ENCODE measurements around the gene MPHOSPH9. TPM values are rescaled to one million over a fixed set of nuclear protein-coding genes. Genes with fewer than 3 reads are reported as not detected.

MPHOSPH9 gene
- total RNA-seq, 1 experiment from 2014 or later = 60.5 TPM

DNA sequence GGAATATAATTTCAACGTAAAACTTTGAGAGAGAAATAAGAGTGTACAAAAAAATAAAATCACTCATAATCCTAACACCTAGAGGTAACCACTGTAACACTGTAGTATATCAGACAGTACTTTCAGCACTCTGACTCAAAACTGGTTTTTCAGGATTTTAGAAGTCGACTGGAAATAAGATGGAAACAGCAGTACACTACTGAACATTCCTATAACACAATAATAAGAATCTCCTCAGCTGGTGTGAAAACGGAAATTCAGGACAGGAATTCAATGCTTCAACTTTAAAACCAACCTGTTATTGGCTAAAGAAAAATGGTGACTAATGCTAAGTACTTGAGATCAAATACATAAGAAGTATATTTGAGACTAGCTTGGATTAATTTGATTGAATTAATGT lies 69.7 kb downstream of the MPHOSPH9 start:
- H3K79me1 ChIP-seq (ENCODE audit: insufficient read depth, low read depth, low read length, poor library complexity, severe bottlenecking) = no peaks in the 10 kb centered on the region
- TF ChIP-seq, protein P1, sequence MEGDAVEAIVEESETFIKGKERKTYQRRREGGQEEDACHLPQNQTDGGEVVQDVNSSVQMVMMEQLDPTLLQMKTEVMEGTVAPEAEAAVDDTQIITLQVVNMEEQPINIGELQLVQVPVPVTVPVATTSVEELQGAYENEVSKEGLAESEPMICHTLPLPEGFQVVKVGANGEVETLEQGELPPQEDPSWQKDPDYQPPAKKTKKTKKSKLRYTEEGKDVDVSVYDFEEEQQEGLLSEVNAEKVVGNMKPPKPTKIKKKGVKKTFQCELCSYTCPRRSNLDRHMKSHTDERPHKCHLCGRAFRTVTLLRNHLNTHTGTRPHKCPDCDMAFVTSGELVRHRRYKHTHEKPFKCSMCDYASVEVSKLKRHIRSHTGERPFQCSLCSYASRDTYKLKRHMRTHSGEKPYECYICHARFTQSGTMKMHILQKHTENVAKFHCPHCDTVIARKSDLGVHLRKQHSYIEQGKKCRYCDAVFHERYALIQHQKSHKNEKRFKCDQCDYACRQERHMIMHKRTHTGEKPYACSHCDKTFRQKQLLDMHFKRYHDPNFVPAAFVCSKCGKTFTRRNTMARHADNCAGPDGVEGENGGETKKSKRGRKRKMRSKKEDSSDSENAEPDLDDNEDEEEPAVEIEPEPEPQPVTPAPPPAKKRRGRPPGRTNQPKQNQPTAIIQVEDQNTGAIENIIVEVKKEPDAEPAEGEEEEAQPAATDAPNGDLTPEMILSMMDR (conservative IDR thresholded peaks at IDR 0.05) = no peak
- H3K79me2 ChIP-seq (ENCODE audit: insufficient read depth, low read length) = no peaks in the 10 kb centered on the region
- H4K91ac ChIP-seq (ENCODE audit: insufficient read length, low read depth, low read length) = no peak overlapping the region
- no peak overlapping the region for H3K4ac ChIP-seq (ENCODE audit: low read depth, low read length)
- no peak overlapping the region for H2BK20ac ChIP-seq (ENCODE audit: low read depth, low read length, poor library complexity, severe bottlenecking)
- H3K4me1 ChIP-seq (ENCODE audit: insufficient read depth, low read length) = no peaks in the 10 kb centered on the region; the same call in 1 of the 2 replicates
- H4K20me1 ChIP-seq (ENCODE audit: control insufficient read depth, insufficient read depth, insufficient read length) = no peaks in the 10 kb centered on the region
- no peak overlapping the region for H3K4me2 ChIP-seq (ENCODE audit: insufficient read depth, insufficient read length, low read length)
- H2AFZ ChIP-seq (ENCODE audit: low read length) = no peak overlapping the region
- Mint-ChIP-seq H3K27me3 (ENCODE audit: low read depth) (no peaks in the 10 kb centered on the region), H3K9me3 (no peaks in the 10 kb centered on the region), H3K4me1 (peaks cover 6 to 7% of the 10 kb centered on the region in 2 experiments), H3K4me3 (no peak overlapping the region), H3K27ac (no peak overlapping the region), H3K36me3 (ENCODE audit: insufficient read depth in 1 of 3, low read depth in 3 of 3) (peaks cover 3 to 57% (median 50%) of the 10 kb centered on the region in 3 experiments; a peak in 6 of 7 replicates)
- no peak overlapping the region for H2AK5ac ChIP-seq (ENCODE audit: insufficient read length, low read length)
- H3K27me3 ChIP-seq (ENCODE audit: insufficient read depth, low read length) = no peaks in the 10 kb centered on the region
- H3K27ac ChIP-seq (ENCODE audit: insufficient read length, low read depth, low read length) = no peak overlapping the region
- no peaks in the 10 kb centered on the region for H3K23me2 ChIP-seq (ENCODE audit: insufficient read length, low read depth, low read length, poor library complexity, severe bottlenecking)
- no peak overlapping the region for H3K56ac ChIP-seq (ENCODE audit: insufficient read length, low read depth, low read length)
- no peak overlapping the region for H2BK5ac ChIP-seq (ENCODE audit: insufficient read length, low read length)
- no peak for DNase-seq
- no peak overlapping the region for H2BK12ac ChIP-seq (ENCODE audit: insufficient read length, low read depth, low read length)
- H2BK15ac ChIP-seq (ENCODE audit: low read depth, low read length) = no peak overlapping the region
- no peak overlapping the region for H4K5ac ChIP-seq (ENCODE audit: insufficient read length, low read depth, low read length)
- no peak overlapping the region for H3K14ac ChIP-seq (ENCODE audit: insufficient read depth, low read length)
- H3K18ac ChIP-seq (ENCODE audit: insufficient read length, low read depth, low read length) = no peak overlapping the region
- H3K9me3 ChIP-seq (ENCODE audit: control insufficient read depth, low read depth, low read length) = no peaks in the 10 kb centered on the region
- H3T11ph ChIP-seq (ENCODE audit: low read length) = no peak overlapping the region
- H4K8ac ChIP-seq (replicated peaks; ENCODE audit: insufficient read length, low read depth, low read length) = no peak overlapping the region
- no peak overlapping the region for H3K23ac ChIP-seq (ENCODE audit: insufficient read length, low read depth, low read length)
- no peak overlapping the region for H3K9ac ChIP-seq (ENCODE audit: extremely low read depth, insufficient read length, low read length)
- WGBS (ENCODE audit: extremely low coverage, insufficient read length, low lambda C conversion rate) = no CpG with 5 or more reads among the region's 3 CpGs
- H2BK120ac ChIP-seq (ENCODE audit: low read depth, low read length, poor library complexity, severe bottlenecking) = no peak overlapping the region
